IPS-18a (cell line): ENCODE results near the gene ZNF891.

ENCODE experiments used
- H3K27ac ChIP-seq: one replicate; pipeline ENCODE4 v1.5.1; 2013; ENCODE audit warnings: low read length
- H3K27me3 ChIP-seq: one replicate; pipeline ENCODE4 v1.6.1; 2013; ENCODE audit warnings: mild to moderate bottlenecking, low read length; ENCODE audit not compliant: control insufficient read depth, insufficient read depth
- H3K36me3 ChIP-seq: one replicate; pipeline ENCODE4 v1.6.1; 2013; ENCODE audit warnings: low read depth, low read length; ENCODE audit not compliant: control insufficient read depth
- H3K4me1 ChIP-seq: one replicate; pipeline ENCODE4 v1.6.1; 2013; ENCODE audit warnings: low read depth, low read length; ENCODE audit not compliant: control insufficient read depth
- H3K4me3 ChIP-seq: one replicate; pipeline ENCODE4 v1.5.1; 2013; ENCODE audit warnings: low read length
- H3K9ac ChIP-seq: one replicate; pipeline ENCODE4 v1.6.1; 2013; ENCODE audit warnings: mild to moderate bottlenecking, low read length, moderate library complexity
- H3K9me3 ChIP-seq: one replicate; pipeline ENCODE4 v1.6.1; 2013; ENCODE audit warnings: low read depth, low read length; ENCODE audit not compliant: control insufficient read depth

ZNF891 gene

DNA sequence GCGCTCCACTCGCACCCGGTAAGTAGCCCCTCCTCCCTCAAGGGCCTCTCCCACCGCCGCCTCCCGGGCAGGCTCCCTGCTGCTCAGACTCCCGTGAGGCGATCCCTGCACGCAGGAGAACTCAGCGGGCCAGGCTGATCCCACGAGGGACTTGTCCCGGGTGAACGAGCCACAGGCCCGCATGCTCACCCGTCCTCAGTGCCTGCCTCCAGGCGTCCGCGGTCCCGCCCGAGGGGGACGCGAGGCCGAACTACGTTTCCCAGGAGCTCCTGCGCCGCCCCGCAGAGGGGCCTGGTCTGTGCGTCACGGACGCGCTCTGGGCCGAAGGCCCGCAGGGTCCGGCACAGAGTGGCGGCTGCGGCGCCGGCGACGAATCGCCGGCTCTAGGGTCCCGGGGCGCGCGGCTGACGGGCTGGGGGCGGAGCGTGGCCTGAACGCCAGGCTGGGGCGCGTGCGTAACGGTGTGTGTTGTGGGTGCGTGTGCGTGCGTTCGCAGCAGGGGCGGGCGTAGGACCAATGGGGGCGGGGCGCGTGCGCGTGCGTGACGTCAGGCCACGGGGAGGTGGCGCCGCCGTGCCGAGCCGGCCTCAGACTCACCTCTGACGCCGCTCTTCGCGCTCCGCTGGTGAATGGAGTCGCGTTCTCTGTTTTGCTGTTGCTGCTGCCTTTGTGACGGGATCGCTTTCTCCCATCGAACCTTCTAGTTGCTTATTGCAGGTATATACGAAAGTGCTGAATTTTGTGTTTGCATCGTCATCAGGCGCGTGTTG is at the start of gene ZNF891, which contains the start of gene ZNF10:
TSS of gene ZNF891 (minus strand) at position 237 of the 770 bp plus-strand sequence. CDS start 8,356 bp downstream, outside the sequence.
TSS of gene ZNF10 (plus strand) at position 590 of the 770 bp plus-strand sequence. CDS start 13,866 bp downstream, outside the sequence.
- H3K9me3 ChIP-seq: peaks cover 50% of the 10 kb centered on the region
- H3K4me3 ChIP-seq: peak within 1 kb of the TSS; percentile 98
- peaks cover 7% of the 10 kb centered on the region for H3K36me3 ChIP-seq
- no peaks in the 10 kb centered on the region for H3K27me3 ChIP-seq
- no peaks in the 10 kb centered on the region for H3K4me1 ChIP-seq
- H3K9ac ChIP-seq: peak within 1 kb of the TSS; percentile 83
- H3K27ac ChIP-seq: peak within 1 kb of the TSS; percentile 78

DNA sequence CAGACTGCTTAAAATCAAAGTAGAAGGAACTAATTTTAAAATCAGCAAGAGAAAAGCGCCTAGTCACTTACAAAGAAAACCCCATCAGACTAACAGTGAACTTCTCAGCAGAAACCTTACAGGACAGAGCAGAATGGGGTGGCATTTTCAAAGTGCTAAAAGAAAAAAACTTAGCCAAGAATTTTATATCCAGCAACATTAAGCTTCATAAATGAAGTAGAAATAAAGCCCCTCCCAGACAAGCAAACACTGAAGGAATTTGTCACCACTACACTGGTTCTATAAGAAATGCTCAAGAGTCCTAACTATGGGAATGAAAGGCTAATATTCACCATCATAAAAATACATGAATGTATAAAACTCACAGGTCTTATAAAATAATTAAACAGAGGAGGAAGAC is 44.8 kb upstream of the ZNF891 start:
- no peaks in the 10 kb centered on the region for H3K4me1 ChIP-seq
- H3K9me3 ChIP-seq: peaks cover 67% of the 10 kb centered on the region
- H3K27ac ChIP-seq: no peak overlapping the region
- no peaks in the 10 kb centered on the region for H3K36me3 ChIP-seq
- H3K9ac ChIP-seq: no peak overlapping the region
- H3K27me3 ChIP-seq: no peaks in the 10 kb centered on the region
- H3K4me3 ChIP-seq: no peak overlapping the region

DNA sequence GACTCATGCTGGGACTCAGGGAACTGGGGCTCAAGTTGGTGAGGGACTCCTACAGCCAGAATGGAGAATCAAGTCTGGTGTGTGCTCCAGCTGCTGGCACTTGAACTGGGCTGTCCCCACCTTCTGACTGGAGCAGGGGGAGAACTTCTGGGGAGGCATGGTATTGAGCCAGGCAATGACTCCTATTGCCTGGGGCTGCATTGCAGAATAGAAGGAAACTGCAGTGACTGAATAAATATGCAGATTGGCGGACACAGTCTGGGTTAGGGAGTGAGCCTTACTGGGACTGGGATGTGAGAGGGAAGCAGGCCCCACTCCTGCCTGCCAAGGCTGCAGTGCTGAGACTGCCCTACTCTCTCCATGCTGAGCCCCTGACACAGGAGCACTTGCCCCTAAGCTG is 42.4 kb upstream of the ZNF891 start:
- Histone ChIP-seq H3K4me3 (no peak overlapping the region), H3K4me1 (no peaks in the 10 kb centered on the region), H3K36me3 (no peaks in the 10 kb centered on the region), H3K9ac (no peak overlapping the region), H3K27ac (no peak overlapping the region), H3K9me3 (peaks cover 70% of the 10 kb centered on the region), H3K27me3 (no peaks in the 10 kb centered on the region)

DNA sequence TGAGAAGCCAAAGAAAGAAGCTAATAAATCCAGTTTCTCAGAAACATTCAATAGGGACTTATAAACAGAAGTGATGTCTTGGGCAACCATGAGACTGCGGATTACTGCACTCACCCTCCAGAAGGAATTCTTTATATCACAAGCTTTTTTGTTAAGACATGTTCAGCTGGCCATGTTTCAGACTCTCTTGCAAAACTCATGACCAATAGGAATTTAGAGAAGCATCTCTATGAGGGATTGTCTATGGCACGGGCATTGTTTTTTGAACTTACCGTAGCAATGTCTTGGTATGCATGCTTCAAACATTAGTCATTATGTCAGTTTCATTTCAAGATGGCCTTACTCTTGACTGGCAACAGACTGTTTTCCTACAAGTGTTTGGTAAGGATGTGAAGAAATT is 35.7 kb upstream of the ZNF891 start:
- H3K4me1 ChIP-seq: no peaks in the 10 kb centered on the region
- H3K27ac ChIP-seq: no peak overlapping the region
- no peak overlapping the region for H3K9ac ChIP-seq
- H3K36me3 ChIP-seq: no peaks in the 10 kb centered on the region
- no peaks in the 10 kb centered on the region for H3K27me3 ChIP-seq
- H3K9me3 ChIP-seq: peaks cover 66% of the 10 kb centered on the region
- no peak overlapping the region for H3K4me3 ChIP-seq

DNA sequence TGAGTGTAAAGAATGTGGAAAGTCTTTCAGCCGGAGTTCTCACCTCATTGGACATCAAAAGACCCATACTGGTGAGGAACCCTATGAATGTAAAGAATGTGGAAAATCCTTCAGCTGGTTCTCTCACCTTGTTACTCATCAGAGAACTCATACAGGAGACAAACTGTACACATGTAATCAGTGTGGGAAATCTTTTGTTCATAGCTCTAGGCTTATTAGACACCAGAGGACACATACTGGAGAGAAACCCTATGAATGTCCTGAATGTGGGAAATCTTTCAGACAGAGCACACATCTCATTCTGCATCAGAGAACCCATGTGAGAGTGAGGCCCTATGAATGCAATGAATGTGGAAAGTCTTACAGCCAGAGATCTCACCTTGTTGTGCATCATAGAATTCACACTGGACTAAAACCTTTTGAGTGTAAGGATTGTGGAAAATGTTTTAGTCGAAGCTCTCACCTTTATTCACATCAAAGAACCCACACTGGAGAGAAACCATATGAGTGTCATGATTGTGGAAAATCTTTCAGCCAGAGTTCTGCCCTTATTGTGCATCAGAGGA is 26.1 kb upstream of the ZNF891 start:
- Histone ChIP-seq H3K27ac (no peak overlapping the region), H3K27me3 (no peaks in the 10 kb centered on the region), H3K4me1 (no peaks in the 10 kb centered on the region), H3K4me3 (no peak overlapping the region), H3K9ac (no peak overlapping the region), H3K36me3 (peaks cover 45% of the 10 kb centered on the region), H3K9me3 (peaks cover 81% of the 10 kb centered on the region)

DNA sequence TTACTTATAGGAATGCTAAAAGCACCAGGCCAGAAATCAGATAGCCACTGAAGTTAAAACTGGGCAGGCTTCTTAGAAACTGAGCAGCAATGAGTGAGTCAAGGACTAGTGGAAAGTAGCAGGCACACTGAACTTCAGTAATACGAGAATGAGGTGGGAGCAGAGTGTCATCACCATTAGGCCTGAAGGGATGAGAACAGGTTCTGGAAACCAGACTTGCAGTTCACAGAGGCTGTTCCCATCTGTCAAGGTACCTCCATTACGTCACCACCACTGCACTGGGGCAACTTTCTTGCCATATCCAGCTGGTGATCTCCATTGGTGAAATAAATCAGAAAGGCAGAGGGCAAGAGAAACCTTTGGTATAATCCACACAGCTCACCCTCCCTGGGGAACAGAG is 15.9 kb upstream of the ZNF891 start:
- H3K4me1 ChIP-seq: no peaks in the 10 kb centered on the region
- no peak overlapping the region for H3K4me3 ChIP-seq
- H3K27ac ChIP-seq: no peak overlapping the region
- H3K9ac ChIP-seq: no peak overlapping the region
- H3K27me3 ChIP-seq: no peaks in the 10 kb centered on the region
- H3K9me3 ChIP-seq: peaks cover 67% of the 10 kb centered on the region
- H3K36me3 ChIP-seq: peaks cover 22% of the 10 kb centered on the region

DNA sequence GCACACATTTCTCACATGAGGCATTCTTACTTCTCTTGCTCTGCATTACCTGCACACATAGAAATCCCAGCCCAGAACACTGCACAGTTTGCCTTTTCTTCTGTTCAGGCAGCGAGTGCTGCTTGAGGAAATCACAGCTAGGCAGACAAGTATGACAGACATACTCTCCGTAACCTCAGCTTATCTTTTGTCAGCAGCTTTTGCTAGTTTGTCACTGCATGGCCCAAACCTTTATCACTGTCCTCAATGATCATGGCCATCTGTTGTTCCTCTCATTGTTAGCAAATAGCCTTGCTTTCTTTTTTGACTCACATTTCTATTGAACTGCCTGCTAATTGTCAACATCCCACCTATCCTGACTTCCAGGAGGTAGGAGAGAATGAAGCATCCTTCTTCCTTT is 5.7 kb upstream of the ZNF891 start:
- Histone ChIP-seq H3K36me3 (peaks cover 33% of the 10 kb centered on the region), H3K9me3 (peaks cover 58% of the 10 kb centered on the region), H3K4me1 (no peaks in the 10 kb centered on the region), H3K27ac (no peak overlapping the region), H3K9ac (no peak overlapping the region), H3K27me3 (no peaks in the 10 kb centered on the region), H3K4me3 (no peak overlapping the region)

DNA sequence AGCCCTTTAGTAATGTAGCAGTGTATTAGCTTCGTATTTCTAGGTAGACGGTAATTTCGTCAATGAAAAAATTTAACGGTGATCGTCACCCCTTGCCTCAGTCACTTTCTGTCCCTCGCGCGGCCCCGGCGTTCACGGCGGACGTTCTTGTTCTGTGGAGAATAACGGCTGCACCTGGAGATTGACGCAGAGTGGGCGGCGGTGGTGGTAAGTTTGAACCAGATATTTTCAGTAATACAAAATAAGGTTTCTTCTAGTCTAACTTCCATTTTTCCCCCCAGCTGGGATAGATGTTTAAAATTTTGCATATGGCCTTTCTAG is 694 bp upstream of the ZNF891 start:
- Histone ChIP-seq H3K27me3 (no peaks in the 10 kb centered on the region), H3K4me1 (no peaks in the 10 kb centered on the region), H3K9me3 (peaks cover 50% of the 10 kb centered on the region), H3K4me3 (peak overlapping the region; percentile 98), H3K36me3 (peaks cover 12% of the 10 kb centered on the region), H3K27ac (peak overlapping the region; percentile 78), H3K9ac (peak overlapping the region; percentile 83)

DNA sequence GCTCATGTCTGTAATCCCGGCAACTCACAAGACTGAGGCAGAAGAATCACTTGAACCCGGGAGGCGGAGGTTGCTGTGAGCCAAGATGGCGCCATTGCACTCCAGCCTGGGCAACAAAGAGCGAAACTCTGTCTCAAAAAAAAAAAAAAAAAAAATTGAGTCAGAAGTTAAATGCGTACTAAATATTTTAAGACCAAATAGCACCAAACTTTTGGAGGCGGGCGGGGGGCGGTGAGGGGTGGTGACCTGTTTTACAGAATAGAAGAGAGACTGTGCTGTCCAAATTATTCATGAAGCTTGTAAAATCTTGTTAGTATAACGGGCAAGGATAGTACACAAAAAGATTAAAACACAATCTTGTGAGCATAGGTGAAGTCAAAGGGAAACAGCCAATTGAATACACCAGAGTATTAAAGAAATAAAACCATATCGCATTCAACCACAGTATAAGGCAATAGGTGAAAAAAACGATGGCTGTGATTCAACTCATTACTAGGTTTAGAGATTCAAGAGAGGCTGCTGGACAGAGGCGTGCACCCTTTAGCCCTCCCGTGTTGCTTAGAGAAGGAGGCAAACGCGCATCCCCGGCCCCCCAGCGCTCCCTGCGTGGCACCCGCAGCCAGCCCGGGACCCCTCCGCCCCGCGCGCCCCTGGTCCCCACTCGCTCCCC is 571 bp downstream of the ZNF891 start:
- Histone ChIP-seq H3K36me3 (peaks cover 3% of the 10 kb centered on the region), H3K27ac (no peak overlapping the region), H3K9me3 (peaks cover 51% of the 10 kb centered on the region), H3K27me3 (no peaks in the 10 kb centered on the region), H3K4me3 (peak overlapping the region; percentile 98), H3K9ac (peak overlapping the region; percentile 83), H3K4me1 (no peaks in the 10 kb centered on the region)

DNA sequence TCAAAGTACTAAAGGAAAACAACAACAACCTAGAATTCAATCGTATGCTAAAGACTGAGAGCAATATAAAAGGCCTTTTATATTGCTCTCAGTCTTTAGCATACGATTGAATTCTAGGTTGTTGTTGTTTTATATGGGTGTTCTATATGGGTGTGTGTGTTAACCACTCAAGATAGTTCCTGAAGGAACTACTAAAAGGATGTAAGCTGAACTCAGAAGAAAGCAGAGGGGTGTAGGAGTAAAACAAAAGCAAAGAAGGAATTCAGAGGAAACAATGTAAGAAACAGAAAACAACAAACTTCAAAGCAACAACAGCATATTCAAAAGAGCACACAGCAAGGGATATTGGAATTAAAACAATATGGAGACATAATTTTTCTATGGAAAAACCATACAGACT is 5.4 kb downstream of the ZNF891 start:
- no peak overlapping the region for H3K27ac ChIP-seq
- no peaks in the 10 kb centered on the region for H3K4me1 ChIP-seq
- peaks cover 22% of the 10 kb centered on the region for H3K36me3 ChIP-seq
- H3K27me3 ChIP-seq: no peaks in the 10 kb centered on the region
- H3K9me3 ChIP-seq: peaks cover 91% of the 10 kb centered on the region
- H3K9ac ChIP-seq: no peak overlapping the region
- H3K4me3 ChIP-seq: no peak overlapping the region

DNA sequence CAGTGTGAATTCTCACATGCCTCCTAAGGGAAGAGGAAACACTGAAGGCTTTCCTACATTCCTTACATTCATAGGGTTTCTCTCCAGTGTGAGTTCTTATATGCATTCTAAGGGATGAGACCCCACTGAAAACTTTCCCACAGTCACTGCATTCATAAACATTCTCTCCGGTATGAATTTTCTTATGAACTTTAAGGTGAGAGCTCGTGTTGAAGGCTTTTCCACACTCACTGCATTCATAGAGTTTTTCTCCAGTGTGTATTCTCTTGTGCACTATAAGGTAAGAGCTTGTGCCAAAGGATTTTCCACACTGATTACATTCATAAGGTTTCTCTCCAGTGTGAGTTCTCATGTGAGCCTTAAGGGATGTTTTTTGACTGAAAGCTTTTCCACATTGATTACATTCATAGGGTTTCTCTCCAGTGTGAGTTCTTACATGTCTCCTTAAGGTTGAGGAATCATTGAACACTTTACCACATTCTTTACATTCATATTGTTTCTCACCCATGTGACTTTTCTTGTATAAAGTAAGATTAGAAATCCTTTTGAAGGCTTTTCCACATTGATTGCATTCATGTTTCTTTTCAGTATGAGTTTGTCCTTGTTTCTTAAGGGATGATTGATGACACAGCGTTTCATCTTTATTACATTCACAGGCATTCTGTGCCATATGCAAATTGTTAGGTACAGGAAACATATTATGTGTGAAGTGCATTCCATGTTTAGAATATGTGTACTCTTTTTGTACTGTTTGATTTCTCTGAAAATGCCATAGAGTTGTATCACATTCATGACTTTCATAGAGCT is 9.5 kb downstream of the ZNF891 start:
- Histone ChIP-seq H3K9me3 (peaks cover 96% of the 10 kb centered on the region), H3K27me3 (no peaks in the 10 kb centered on the region), H3K27ac (no peak overlapping the region), H3K4me1 (no peaks in the 10 kb centered on the region), H3K36me3 (peaks cover 30% of the 10 kb centered on the region), H3K9ac (no peak overlapping the region), H3K4me3 (no peak overlapping the region)
